Subcutaneous preadipocyte (primary cell): ENCODE measurements around the gene LTBP1. TPM values are rescaled to one million over a fixed set of nuclear protein-coding genes. Genes with fewer than 3 reads are reported as not detected.

Source experiments
- small RNA-seq: library from RNA; depleted of rRNA; stranded (forward); fragments of <200 nt; gene quantifications from one replicate; pipeline ENCODE3, GENCODE V24; 2012
- total RNA-seq: library from RNA; depleted of rRNA; stranded (reverse); fragments of >200 nt; gene quantifications from 2 replicates; pipeline ENCODE4 v1.2.3, GENCODE V29; 2012

Gene LTBP1
- total RNA-seq: 340 and 429 TPM in 2 replicates

GRCh38 chr2:32946314-32947075 lies at the start of gene LTBP1:
Gene LTBP1 (plus strand): TSS chr2:32946953. CDS start chr2:32947325, 372 bp downstream.

Small RNAs within 50 kb of the gene (small RNA-seq; reads per million reads assigned to genes)
- gene RF00019 (not detected), gene RNA5SP91 (not detected), gene RNA5SP92 (not detected)
